GM06990 (cell line): ENCODE results near the gene LAMTOR2.

Experiments
- DNase-seq: peaks from one replicate; pipeline ENCODE4 v3.0.0-alpha.2; 2011; ENCODE audit not compliant: insufficient read length; ENCODE audit errors: extremely low read depth
- H3K27me3 ChIP-seq: replicated peaks from 2 replicates; pipeline ENCODE4 v1.6.0; 2011; ENCODE audit warnings: low read length; ENCODE audit not compliant: control insufficient read depth, insufficient read depth
- H3K36me3 ChIP-seq: 2 replicates; pipeline ENCODE4 v1.5.1; 2011; ENCODE audit warnings: low read length; ENCODE audit not compliant: control insufficient read depth, insufficient read depth
- H3K4me3 ChIP-seq: replicated peaks from 2 replicates; pipeline ENCODE4 v1.5.1; 2011; ENCODE audit warnings: low read depth, mild to moderate bottlenecking, control low read depth, low read length
- CTCF ChIP-seq: IDR thresholded peaks from 2 replicates; pipeline ENCODE4 v1.5.1; 2011; ENCODE audit warnings: low read length, control low read depth, mild to moderate bottlenecking, inconsistent platforms; ENCODE audit not compliant: insufficient read depth, poor library complexity, severe bottlenecking

LAMTOR2 gene

DNA sequence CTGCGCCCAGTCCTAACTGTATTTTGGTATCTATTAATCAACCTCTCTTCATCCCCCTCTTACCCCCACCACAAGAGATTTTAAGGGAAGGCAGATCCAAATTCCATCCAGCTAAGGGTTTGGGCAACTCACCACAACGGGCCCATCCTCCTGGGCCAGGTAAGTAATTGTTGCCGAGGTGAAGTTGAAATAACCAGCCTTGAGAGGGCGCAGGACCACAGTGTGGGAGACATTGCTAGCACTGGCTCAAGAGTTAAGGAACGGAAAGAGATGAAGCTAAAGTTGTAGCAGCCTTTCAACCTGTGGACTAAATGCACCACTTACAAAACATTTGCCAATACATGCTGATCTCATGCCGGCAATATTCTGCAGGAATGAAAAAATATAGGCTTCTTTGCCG lies 39.8 kb upstream of the LAMTOR2 start:
- DNase-seq, result no peak
- Histone ChIP-seq H3K4me3 (no peak overlapping the region), H3K27me3 (no peaks in the 10 kb centered on the region), H3K36me3 (peaks cover 20% of the 10 kb centered on the region)
- TF ChIP-seq CTCF, result no peak

DNA sequence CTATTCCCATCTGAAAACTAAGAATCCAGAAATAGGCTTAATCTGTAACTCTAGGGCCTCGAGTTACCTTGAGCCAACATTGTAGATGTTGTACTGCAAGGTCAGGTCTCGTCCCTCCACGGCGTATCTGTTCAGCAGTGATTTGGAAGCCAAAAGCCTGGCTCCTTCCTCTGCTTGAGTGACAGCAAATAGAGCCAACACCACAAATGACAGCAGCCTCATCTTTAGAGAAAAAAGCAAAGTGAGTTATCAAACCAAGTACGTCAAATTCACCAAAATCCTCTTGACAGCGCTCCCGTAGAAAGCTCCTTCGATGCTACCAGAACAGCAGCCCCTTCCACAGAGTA lies 34.7 kb upstream of the LAMTOR2 start:
- no peak for TF ChIP-seq CTCF
- Histone ChIP-seq H3K4me3 (peak overlapping the region; percentile 73), H3K27me3 (no peaks in the 10 kb centered on the region), H3K36me3 (peaks cover 3% of the 10 kb centered on the region)
- DNase-seq, result no peak

DNA sequence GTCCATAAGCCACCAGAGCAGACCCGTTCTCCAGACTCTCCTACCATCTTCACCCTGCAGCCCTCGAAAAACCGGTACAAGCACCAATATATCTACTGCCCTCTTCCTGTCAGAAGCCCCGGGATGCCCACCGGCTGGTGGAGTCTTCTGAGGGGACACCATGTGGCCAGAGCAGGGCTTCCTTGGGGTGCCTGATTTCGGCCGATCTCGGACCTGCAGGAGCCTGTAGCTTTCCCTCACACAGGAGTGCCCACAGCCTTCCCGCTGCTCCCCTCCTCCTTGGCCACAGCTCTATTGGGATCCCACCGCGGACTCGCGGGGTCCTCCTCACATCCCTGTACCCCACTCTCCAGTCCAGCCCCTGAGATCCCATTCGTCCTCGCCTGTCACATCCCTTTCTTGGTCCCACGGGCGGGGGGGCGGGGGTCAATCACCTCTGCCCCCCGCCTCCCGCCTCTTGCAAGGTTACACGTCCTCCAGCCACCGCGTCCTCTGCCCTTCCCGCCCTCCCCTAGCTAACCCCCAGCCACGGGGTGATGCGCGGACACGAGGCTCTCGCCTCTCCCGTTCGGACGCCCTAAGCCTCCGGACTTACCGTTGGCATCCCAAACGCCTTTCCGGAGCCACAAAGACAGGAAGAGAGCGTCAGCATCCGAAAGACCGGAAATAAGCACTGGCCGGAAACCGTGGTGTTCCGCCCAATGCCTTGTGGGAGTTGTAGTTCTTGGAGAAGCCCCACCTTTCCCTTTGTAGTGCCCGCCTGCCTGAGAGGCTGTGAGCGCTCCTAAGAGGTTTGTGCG lies 34.1 kb upstream of the LAMTOR2 start, which contains the start of gene SSR2:
TSS of gene SSR2 (minus strand) at position 659 of the 800 bp plus-strand sequence. CDS start 784 bp downstream, outside the sequence.
- peak; percentile 68 for DNase-seq
- peak within 1 kb of the TSS; percentile 73 for H3K4me3 ChIP-seq
- H3K36me3 ChIP-seq, result peaks cover 2% of the 10 kb centered on the region
- TF ChIP-seq CTCF, result no peak
- H3K27me3 ChIP-seq, result no peaks in the 10 kb centered on the region

DNA sequence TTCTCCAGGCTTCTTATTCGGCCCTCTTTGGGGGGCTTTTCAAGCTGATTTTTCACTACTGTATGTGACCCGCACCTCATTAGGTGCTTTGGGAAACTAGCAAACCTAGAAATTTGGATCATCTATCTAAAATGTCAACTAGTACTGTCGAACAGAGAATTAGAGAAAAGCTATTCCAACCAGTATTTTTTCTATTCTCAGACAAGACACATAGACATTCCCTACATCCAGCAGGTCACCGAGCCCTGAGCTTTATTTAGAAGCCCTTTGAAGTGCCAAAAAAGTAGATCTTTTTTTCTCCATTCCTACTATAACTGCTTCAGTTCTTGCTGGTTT lies 33.5 kb upstream of the LAMTOR2 start:
- Histone ChIP-seq H3K27me3 (no peaks in the 10 kb centered on the region), H3K4me3 (peak overlapping the region; percentile 0), H3K36me3 (peaks cover 2% of the 10 kb centered on the region)
- TF ChIP-seq CTCF, result no peak
- DNase-seq, result no peak

DNA sequence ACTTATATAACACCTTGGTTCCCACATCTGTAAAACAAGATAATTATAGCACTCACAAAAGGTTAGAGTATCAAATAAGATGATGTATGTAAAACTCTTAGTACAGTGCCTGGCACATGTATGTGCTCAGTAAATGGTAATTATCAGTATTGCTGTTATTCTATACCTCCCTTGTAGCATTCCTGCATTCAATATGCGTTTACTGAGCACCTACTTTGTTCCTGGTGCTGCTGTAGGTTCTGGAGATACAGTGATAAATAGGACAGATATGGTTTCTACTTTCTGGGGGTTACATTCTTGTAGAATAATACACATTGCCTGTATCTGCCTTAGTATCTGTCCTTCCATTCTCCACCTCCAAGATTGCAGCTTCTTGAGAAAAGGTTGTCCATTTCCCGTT lies 32.6 kb upstream of the LAMTOR2 start:
- peaks cover 2% of the 10 kb centered on the region for H3K36me3 ChIP-seq
- TF ChIP-seq CTCF, result no peak
- no peaks in the 10 kb centered on the region for H3K27me3 ChIP-seq
- no peak for DNase-seq
- H3K4me3 ChIP-seq, result no peak overlapping the region

DNA sequence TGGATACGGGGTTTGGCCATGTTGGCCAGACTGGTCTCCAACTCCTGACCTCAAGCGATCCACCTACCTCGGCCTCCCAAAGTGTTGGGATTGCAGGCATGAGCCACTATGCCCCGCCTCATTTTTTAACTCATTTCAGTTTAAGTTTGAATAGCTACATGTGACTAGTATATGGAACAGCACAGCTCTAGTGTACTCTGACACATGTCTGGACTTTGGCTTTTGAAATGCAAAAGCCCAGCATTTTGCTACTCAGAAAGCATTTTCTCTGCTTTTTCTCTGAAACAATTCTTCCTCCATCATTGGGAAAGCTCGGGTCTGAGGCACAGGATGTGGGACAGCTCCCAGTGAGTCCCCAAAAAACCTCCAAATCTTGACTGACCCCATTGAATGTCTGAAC lies 29.8 kb upstream of the LAMTOR2 start:
- no peak for TF ChIP-seq CTCF
- no peak for DNase-seq
- H3K36me3 ChIP-seq, result no peaks in the 10 kb centered on the region
- H3K27me3 ChIP-seq, result no peaks in the 10 kb centered on the region
- no peak overlapping the region for H3K4me3 ChIP-seq
